ENCODE data around the gene CABP1.
"Not testable (repeated sequence)": the region's sequence is repeated elsewhere in the genome, so short reads cannot be mapped to it uniquely, and the experiment has no call there.

The CABP1 gene

DNA sequence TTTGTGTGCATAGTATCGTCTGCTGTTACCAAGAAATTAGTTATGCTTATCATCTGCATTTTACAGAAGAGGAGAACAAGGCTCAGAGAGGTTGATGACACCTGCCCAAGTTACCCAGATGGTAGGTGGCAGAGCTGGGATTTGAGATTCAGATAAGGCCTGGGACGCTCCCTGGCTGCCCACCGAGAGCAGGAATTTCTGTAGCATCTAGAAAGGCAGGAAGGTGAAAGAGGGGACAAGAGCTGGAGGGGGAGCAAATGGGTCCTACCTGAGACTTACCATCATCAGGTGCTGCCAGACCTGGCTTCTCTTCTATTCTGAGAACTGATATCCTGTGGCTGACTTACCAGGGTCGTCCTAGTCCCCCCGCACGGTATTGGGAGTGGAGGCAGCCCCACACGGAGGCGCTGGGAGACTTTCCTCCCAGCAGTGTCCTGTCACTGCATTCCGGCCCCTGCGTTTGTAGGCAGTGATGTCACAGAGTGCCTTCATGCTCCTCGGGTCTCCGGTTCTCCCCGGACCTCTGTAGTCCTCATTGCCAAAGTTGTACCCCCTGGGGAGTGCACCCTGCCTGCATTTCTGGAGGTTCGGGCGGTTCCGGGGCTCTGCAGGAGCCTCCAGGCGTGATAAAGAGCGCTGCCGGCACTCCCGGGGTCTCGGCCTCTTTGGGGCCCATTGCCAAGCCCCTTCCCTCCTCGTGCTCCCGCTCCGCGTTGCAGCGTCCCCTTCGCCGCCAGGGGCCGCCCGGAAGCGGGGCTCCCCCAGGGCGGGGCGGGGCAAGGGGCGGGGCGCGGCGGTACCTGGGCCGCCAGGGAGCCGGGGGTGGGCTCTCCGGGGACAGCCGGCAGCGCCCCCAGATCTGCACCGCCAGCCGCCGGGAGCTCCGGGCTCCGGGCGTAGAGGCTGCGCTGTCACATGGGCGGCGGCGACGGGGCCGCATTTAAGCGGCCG lies at the start of gene CABP1:
Gene CABP1 (plus strand): TSS at position 856 of the 951 bp plus-strand sequence. CDS start 60 bp downstream, at position 916.
- DNase-seq = peak; percentile 32 to 37

- DNase-seq = no peak
These were observed 49.6 kb upstream of the CABP1 start for GRCh38 chr12:120590741-120591407.

DNA sequence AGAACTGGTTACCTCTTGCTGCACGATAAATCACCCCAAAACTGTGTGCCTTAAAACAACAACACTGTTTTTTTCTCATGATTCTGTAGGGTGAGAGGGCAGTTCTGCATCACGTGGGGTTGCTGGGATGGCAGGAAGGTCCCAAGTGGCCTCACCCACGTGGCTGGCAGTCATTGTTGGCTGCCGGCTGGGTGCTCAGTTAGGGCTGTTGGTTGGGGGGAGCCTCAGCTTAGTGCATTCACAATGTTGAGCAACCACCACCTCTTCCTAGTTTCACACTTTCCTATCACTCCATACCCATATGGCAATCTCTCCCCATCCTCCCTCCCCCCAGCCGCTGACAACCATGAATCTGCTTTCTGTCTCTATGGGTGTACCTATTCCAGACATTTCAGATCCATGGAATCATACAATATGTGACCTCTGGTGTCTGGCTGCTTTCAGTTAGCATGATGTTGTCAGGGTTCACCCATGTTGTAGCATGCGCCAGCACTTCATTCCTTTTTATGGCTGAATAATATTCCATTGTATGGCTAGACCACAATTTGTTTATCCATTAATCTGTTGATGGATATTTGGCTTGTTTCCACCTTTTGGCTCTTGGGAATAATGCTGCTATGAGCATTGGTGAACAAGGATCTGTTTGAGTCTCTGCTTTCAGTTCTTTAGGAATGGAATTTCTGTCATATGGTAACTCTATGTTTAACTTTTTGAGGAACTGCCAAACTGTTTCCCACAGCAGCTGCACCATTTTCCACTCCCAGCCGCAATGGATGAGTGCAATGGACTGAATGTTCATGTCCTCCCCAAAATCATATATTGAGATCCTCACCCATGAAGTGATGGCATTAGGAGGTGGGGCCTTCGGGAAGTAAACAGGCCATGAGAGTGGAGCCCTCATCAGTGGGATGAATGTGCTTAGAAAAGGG lies 48.0 kb upstream of the CABP1 start:
- no peak for DNase-seq

DNA sequence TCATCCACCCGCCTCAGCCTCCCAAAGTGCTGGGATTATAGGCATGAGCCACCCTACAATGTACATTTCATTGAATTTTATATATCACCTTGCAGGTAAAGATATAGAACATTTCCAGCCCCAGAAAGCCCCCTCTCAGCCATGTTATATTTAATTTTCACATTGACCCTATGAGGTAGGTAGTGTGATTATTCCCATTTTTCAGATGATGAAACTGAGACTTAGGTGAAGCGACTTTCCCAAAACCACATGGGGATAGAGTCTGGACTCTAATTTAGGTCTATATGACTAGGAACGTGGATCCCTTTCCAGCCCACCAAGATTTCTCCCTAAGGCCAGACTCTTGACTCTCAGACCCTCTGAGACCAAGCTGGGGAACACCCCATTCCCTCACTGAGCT lies 43.5 kb upstream of the CABP1 start:
- DNase-seq = no peak

DNA sequence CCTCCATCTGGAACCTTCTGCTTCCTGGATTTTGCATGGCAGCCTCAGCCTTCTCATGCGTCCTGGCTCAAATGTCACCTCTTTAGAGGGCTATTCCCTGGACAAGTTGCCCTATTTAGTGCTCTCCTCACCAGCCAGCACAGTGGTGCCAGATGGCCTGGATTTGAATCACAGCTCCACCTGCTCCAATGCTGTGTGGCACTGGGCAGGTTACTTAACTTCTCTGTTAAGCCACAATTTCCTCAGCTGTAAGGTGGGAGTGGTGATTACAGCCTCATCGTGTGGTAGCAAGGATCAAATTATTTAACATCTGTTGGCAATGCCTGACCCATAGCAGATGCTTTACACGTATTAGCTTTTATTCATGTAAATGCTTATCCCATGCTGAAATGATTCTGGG lies 42.6 kb upstream of the CABP1 start:
- no peak for DNase-seq

GRCh38 chr12:120598674-120599463 lies 41.6 kb upstream of the CABP1 start:
- DNase-seq = no peak

DNA sequence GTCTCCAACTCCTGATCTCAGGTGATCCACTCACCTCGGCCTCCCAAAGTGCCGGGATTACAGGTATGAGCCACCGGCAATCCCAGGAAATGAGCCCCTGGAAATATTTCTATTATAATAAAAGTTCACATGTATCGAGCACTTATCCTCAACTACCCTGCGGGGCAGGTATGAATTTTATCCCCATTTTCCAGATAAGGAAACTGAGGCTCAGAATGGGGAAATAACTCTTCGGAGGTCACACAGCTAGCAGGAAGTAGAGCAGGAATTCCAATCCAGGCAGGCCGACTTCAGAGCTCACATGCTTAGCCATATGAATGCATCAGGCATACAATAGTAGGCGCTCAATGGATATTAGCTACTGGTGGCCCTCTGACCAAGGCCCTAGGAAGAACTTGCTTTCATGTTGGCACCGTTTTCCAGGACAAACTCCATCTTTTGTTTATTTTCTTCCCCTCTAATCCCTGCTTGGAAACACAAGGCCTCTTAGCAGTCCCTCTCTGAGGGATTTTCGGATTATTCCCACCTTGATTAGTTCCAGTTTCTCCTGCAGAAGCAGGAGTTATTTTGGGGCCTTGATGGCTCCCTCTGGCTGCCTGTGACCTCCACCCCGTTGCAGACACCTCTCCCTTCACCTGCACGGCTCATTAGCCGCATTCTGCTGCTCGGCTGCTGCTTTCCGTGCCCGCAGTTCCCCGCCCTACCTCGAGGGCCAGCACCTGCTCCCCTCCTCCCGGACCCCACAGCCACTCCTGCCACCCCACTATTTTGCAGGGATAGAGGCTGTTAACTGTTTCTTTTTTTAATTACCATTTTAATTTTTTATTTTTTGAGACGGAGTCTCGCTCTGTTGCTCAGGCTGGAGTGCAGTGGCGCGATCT lies 40.5 kb upstream of the CABP1 start:
- DNase-seq = no peak

DNA sequence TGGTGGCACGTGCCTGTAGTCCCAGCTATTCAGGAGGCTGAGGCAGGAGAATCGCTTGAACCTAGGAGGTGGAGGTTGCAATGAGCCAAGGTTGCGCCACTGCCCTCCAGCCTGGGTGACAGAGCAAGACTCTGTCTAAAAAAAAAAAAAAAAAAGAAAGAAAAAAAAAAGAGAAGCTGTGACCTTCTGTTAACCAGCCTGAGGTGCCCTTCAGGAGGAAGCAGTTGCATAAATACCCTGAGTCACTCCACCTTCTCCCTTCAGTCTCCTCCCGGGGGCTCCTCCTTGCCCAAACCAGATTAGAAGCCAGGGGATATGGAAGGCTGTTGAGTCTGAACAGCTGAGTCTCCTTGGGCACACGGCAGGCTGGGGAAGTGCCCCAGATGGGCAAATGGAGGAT lies 38.0 kb upstream of the CABP1 start:
- DNase-seq = not testable (repeated sequence)

DNA sequence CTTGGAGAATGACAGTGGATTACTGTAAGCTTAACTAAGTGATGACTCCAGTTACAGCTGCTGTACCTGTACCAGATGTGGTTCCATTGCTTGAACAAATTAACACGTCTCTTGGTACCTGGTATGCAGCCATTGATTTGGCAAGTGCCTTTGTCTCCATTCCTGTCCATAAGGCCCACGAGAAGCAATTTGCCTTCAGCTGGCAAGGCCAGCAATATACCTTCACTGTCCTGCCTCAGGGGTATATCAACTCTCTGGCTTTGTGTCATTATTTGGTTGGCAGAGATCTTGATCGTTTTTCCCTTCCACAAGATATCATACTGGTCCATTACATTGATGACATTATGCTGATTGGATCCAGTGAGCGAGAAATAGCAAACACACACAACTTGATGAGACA lies 29.9 kb upstream of the CABP1 start:
- DNase-seq = no peak

- not testable (repeated sequence) for DNase-seq
These were observed 28.9 kb upstream of the CABP1 start for GRCh38 chr12:120611534-120611933.

- no peak for DNase-seq
These were observed 25.6 kb upstream of the CABP1 start for GRCh38 chr12:120614848-120615247.

DNA sequence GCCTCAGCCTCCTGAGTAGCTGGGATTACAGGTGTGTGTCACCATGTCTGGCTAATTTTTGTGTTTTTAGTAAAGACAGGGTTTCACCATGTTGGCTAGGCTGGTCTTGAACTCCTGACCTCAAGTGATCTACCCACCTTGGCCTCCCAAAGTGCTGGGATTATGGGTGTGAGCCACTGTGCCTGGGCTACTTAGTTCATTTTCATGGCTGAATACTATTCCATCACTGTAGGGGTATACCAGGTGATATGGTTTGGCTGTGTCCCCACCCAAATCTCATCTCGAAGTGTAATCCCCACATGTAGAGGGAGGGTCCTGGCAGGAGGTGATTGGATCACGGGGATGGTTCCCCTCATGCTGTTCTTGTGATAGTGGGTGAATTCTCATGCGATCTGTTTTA lies 23.2 kb upstream of the CABP1 start:
- not testable (repeated sequence) for DNase-seq

DNA sequence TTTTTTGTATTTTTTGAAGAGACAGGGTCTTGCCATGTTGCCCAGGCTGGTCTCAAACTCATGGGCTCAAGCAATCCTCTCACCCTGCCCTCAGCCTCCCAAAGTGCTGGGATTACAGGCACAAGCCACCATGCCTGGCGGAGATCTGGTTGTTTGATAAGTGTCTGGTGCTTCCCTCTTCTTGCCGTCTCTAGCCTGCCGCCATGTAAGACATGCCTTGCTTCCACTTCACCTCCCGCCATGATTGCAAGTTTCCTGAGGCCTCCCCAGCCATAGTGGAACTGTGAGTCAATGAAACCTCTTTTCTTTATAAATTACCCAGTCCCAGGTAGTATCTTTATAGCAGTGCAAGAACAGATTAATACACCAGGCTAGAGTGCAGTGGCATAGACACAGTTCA lies 22.7 kb upstream of the CABP1 start:
- DNase-seq = not testable (repeated sequence)

DNA sequence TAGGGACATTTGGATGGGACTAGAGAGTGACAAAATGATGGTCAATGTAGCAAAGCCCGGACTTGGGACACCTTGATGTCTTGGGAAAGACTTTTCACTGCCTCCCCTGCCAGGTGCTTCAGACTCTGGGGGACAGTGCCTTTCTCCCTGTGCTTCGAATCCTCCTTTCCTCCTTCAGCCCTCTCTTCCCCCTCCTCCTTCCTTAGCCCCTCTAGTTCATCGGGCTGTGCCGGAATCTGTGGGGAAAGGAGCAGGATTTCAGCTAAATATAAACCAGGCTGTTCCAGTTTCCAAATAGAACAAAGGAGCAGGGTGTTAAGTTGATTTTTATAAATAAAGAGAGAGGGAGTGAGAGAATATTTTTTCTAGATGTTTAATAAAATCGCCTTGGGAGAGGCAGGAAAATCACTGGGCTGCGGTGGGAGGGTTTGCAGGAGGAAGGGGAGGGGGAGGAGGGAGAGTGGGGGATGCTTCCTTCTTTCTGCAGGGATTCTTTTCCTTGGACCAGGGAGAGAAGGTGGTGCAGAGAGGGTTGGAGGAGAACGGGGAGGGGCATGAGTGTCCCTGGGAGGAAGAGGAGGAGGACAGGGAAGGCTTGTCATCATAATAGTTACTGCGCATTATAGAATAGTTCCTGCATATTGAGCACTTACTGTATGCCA lies 21.3 kb upstream of the CABP1 start:
- no peak for DNase-seq

GRCh38 chr12:120620624-120621023 lies 19.8 kb upstream of the CABP1 start:
- no peak for DNase-seq

DNA sequence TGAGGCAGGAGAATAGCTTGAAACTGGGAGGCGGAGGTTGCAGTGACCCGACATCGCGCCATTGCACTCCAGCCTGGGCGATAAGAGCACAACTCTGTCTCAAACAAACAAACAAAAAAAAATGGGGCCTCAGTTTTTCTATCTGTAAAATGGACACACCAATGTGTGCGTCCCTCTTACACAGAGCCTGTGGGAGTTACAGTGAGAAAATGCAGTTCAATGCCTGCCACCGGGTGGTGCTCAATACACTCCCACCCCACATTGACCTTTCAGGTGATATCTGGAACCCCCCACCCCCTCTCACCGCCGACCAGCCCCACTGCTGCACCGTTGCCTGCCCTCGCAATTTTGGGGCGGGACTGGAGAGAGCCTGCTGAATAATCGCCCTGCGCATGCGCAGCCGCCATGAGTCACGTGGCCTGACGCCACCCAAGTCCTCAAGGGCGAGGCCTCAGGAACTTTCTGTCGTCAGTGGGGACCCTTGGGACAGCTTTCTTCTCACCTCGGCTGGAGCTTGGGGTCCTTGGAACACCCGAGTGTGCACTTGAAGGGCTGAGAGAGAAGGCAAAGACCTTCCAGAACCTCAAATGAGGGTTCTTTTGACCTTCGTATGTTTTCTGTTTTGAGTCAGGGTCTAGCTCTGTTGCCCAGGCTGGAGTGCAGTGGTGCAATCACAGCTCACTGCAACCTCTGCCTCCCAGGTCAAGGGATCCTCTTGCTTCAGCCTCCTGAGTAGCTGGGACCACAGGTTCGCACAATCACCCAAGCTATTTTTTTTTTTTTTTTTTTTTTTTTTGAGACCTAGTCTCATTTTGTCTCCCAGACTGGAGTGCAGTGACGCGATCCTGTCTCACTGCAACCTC lies 14.6 kb upstream of the CABP1 start:
- DNase-seq = no peak

- peak; percentile 53 to 69 for DNase-seq
These were observed 11.5 kb upstream of the CABP1 start for GRCh38 chr12:120628919-120629318.

- no peak for DNase-seq
These were observed 10.1 kb upstream of the CABP1 start for GRCh38 chr12:120630104-120630892.

DNA sequence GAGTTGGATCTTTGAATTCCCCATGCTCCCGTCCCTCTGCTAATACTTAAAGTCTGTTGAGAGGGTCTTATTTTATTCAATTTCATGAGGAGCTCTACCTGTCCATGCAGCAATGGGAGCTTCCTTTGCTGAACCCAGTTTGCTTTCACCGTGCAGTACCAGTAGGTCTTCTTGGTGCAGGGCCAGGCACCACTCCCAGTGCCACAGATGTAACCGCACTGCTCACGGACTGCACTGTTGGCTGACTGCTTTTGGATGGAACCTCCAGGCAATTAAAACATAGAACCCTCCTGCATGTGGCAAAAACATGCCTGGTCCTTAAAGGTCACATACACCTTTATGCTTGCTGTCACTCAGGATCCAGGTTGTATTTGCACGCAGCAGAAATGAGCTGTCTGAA lies 9.3 kb upstream of the CABP1 start:
- no peak for DNase-seq

Measured in SHP77 (cell line).